Loucy (cell line): Measurements from ENCODE around the gene HEG1.

Experiments used
- EZH2phosphoT487 ChIP-seq: fragments of 200-600 bp; IDR thresholded peaks from 2 replicates; pipeline ENCODE4 v1.6.1; 2018; ENCODE audit warnings: antibody characterized with exemption, mild to moderate bottlenecking, moderate library complexity, borderline replicate concordance
- TF ChIP-seq, protein P1 (sequence below): fragments of 200-600 bp; sonication (generic); conservative IDR thresholded peaks from 2 replicates; pipeline ENCODE4 v1.5.1; 2014; ENCODE audit warnings: mild to moderate bottlenecking, antibody characterized with exemption, low read length

DNA sequence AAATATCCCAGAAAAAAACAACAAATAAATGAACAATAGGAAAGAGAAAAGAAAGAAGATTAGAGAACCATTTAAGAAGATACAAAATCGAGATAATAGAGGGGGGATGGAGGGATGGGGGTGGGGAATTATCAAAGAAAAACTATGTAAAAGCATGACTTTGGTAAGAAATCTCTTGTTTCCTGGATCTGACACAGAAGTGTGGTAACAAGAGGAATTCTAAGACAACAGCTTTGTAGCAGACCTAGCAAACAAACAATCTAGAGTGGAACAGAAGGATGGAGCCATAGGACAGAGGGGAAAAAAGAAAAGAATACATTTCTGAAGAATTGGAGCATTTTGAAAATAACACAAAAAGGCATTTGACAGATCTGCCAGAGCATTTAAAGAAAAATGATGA lies 49.3 kb upstream of the HEG1 start:
- TF ChIP-seq, protein P1, sequence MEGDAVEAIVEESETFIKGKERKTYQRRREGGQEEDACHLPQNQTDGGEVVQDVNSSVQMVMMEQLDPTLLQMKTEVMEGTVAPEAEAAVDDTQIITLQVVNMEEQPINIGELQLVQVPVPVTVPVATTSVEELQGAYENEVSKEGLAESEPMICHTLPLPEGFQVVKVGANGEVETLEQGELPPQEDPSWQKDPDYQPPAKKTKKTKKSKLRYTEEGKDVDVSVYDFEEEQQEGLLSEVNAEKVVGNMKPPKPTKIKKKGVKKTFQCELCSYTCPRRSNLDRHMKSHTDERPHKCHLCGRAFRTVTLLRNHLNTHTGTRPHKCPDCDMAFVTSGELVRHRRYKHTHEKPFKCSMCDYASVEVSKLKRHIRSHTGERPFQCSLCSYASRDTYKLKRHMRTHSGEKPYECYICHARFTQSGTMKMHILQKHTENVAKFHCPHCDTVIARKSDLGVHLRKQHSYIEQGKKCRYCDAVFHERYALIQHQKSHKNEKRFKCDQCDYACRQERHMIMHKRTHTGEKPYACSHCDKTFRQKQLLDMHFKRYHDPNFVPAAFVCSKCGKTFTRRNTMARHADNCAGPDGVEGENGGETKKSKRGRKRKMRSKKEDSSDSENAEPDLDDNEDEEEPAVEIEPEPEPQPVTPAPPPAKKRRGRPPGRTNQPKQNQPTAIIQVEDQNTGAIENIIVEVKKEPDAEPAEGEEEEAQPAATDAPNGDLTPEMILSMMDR, result no peak
- no peak for TF ChIP-seq EZH2phosphoT487
